GM21825 (cell line): ENCODE data around the gene NGDN.

Experiments
- ATAC-seq: cut with Tn5 transposase; IDR thresholded peaks from one replicate; pipeline ENCODE4 v1.9.1; 2021; ENCODE audit warnings: mild to moderate bottlenecking, moderate library complexity; ENCODE audit not compliant: unreplicated experiment

NGDN gene

DNA sequence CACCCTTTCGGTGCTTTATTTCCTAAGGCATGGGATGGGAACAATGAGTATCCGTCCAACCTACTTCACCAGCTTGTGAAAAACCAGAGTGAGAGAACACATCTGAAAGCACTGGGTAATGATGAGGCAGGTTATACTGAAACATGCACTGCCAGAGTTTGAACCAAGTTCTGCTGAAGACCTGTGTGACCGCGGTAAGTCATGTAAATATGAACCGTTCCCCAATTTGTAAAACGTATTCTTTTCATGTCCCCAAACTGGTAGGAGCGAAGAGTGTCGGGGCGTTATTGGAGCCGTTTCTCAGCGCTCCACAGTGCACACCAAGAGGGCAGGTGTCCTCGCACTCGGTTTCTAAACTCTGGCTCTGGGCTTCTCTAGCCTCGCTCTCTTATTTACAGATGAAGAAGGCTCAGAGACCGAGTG is 788 bp upstream of the NGDN start:
- ATAC-seq: no peak

DNA sequence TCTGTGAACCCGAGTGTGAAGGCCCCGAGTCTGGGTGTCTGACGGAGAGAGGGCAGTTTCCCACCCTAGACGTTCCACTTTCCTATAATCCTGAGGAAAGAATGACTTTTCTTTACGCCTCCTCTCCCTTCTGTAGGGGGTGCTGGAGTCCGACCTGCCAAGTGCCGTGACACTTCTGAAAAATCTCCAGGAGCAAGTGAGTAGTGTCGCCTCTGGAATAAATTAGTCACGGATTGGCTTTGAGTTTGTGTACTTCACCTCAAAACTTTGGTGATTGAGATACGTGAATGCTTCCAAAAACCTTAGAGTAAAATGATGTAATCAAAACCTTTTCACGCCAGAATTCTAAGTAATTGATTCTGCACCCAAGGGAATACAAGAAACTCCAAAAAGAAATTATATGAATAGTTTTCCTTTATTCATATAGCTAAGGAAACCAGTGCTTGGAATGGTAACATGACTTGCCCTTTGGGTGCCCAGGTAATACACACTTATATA is 452 bp downstream of the NGDN start:
- no peak for ATAC-seq

DNA sequence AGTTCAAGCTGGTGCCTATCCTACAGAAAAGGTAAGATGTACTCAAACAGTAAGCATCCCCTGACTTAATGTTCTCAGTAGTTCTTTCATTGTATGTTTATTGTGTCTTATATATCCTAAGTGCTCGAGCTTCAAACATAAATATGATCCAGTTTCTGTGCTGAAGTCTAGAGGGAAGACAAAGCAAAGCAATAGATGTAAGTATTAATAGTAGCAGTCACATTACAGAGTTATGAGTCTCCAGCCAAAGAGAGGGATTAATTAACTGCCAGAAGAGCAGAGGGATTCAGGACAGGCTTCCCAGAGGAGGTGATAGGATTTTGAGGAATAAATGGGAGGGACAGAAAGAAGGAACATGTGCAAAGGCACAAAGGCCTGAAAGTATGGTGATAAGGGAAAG is 1.4 kb downstream of the NGDN start:
- no peak for ATAC-seq

DNA sequence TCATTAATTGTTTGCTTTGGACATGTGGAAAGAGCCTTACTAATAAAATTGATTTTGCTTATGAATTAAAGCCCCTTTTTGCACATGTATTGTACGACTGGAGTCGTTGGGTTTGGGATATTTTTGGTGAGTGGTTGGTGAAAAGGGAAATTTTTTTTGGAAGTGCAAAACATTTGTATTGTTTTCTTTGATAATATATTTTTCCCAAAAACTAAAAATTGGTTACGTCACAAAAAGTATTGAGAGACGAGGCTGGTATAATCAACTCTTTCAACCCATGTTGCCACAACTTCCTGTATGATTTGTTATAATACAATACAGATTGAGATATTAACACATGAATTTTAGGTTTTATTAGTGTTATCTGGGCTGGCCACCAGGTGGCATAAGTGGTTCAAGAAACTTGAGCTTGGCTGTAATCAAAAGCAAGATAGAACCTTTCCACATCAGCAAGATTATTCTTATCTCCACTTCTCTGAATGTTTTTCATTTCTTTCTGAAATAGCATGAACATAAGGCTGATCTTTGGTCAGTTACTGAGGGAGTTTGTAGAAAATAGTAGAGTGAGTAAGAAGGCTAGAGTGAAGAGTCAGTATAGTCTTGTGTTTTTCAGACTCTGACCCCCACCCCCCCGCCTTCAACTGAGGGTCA is 8.7 kb downstream of the NGDN start:
- no peak for ATAC-seq

DNA sequence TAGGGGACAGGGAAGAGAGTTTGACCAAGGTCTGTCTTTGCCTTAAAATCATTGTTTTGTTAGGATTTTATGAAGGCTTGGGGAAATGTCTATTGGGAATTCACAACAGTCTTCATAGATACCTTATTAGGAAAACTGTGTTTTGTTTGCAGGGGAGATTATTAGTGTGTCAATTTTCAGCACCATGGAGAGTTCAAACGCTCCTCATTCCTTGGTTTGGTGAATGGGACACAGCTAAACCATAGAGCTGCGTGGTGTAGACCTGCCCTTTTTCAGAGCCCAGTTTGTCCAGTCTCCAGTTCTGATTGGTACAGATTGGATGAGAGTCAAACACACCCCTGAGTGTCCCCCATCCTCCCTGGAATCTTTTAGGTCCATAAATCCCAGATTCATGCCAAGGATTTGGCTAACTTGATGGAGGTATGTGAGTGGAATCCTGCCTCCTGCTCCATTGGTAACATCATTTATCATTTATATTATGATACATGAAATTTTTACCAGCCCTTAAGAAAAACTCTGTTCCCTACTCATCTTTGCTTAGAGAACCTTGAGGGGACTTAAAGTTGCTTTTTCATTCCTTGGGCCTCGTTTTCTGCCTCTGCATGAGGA is 12.0 kb downstream of the NGDN start:
- ATAC-seq: no peak

DNA sequence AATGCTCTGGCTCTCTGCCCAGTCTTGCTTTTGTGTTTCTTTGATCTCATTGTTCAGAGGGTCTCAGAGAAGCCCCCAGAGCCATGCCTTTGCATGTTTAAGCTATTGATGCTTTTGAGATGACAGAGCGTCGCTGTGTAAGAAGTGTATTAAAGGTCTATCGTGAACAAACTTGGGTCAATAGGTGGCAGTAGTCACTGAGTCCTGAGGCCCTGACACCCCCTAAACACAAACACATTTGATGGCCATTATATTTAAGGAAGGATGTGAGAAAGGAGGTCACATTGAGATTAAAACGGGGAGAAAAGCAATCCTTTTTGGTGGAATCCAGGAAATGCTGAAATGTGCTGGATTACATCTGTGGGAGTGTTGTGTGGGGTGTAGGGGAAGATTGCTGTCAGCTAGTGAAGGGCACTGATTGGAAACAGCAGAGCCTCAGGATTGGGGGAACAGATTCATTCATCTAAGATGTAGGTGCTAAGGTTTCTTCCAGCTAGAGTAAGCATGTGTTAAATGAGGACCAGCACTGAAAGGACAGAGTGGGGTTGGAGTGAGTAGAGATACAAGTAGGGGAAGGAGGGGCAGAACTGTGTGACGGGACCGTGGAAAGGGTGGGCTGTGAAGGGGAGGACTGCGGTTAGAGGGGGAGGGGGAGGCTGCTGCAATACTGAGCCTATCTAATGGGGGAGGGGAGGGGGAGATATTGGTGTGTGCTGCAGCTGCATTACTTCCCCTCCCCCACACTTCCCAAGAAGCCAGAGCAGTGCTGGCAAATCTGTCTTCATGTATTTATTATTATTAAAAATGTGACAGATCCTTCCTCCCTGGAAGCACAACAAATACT is 12.7 kb downstream of the NGDN start:
- no peak for ATAC-seq

DNA sequence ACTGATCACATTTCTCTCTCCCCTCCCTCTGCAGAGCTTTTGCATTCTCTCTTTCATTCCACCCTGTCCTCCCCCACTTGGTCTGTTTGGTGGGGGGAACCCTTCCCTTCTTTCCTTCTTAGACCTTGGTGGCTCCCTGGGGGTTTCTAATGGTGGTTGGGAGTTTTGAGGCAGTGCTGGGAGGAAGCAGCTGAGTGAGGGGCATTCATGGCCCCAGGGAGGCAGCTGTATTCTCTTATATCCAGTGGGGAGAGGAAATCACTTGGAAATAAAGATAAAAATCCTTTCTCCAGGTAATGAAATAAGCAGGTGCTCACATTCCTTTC is 13.3 kb downstream of the NGDN start:
- ATAC-seq: no peak

DNA sequence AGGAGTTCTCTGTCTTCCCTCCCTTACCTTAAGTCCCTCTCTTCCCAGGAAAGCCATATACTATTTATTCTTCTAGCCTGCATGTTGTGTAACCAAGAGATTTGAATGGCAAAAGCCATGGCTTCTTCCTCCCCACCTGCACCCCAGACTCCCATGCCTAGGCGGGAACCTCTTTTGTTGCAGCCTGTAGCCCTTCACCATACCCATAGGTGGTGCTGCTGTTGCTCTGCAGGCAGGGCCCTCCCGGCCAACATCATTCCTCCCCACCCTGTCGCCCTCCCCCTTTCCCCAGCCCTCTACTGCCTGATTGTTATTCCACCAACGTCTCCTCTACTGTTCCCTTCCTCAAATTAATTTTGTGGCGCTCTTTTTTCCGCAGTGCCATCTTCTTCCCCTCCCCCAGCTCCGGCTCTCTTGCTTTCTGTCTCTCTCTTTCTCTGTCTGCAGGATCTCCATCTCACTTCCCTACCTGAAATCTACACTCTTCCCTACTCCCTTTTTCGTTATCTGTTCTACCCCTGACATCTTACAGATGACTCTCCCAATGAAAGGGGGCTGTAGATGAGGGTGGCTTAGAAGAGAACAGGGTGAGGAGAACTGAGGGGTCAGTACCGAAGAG is 13.8 kb downstream of the NGDN start:
- no peak for ATAC-seq

DNA sequence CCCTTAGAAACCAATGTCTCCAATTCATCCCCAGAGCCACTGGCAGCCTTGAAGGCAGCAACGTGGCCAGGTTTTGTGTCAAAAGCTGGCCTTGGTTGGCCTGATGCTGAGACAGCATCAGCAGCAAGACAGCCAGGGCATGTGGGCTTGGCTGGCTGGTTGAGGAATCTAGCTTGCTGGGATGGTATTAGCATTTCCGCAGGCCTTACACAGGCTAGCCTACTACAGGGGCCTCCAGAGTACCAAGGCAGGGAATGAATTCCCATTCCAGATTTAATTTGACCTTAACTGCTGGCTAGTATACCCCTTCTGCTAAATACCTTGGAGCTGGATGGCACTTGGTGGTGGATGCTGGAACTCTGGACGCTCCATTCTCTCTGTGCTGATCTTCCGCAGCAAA is 15.8 kb downstream of the NGDN start:
- no peak for ATAC-seq

DNA sequence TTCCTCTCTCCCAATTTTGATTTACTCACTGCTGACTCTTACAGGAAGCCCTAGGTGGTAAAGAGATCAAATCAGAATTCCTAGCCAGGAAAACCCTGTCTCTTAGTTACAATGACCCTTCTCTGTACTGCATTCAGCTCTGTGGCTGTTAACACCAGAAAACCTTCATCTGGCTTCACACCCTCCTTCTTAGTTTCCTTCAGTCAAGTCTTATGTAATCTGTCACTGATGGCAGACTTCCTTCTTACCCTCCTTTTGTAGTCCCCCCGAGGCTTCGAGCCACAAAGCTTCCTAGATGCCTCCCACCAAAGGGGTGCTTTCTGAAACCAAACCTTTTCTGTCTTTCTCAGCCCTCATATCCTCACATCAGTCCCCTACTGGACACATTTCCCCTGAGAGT is 16.5 kb downstream of the NGDN start:
- ATAC-seq: no peak

DNA sequence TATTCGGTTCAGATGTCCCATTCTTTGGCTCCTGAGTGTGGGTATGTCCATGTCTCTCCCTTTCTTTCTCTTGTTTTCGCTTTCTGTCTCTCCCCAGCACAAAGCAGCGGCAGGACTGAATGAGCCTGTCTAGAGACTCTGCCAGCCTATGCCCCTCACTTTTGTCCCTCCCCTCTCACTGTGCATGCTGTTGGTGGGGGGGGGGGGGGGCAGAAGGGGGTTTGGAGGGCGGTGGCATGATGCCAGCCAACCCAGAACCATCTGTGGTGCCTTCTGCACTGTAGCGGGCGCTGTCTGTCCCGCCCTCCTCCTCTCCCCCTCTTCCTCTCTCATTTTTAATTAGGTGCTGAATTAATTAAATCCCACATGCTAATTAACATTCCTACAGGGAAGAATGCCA is 17.7 kb downstream of the NGDN start:
- no peak for ATAC-seq

DNA sequence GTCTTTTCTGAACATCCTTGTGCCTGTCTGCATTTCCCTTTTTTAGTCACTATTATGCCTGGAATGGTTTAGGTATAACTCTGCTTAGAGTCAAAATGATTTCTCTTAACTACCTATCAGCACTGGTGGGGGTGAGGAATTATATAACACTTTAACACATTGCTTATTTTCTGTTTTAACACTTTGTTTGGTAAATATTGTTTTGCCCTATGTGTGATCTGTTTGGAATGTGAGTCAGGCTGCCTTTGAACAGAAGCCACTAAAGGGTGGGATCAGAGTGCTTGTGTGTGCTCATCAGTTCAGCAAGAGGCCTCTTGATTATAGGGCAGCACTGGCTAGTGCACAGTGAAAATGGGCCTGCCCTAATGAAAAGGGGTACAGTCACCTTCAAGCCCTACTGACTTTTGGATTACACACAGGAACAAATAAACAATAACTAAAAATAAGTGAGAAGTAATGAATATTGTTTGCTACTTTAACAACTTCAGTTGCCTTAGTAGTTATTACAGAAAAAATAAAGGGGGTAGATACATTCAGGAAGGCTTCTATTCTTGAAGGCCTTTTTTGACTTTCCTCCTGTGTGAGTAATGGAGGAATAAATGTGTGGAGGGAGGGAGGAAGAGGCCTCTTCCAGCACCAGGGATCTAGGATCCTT is 23.2 kb downstream of the NGDN start:
- no peak for ATAC-seq

DNA sequence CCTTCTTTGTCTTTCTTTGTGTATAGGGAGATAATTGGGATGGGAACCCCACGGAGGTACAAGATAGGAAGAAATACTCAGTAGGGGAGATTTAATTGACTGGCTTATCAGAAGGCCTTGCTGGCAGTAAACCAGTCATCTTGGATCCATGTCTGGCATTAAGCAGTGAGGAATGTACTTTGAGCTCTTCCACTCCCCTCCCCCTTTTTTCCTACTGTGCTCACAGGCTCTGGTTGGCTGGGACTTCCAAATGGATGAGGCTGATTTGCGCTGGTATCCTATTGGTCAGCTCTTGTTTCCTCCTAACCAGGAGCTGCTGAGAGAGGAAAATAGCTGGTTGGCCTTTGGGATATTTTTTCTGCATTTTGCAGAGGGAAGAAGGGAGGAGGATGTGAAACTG is 24.7 kb downstream of the NGDN start:
- no peak for ATAC-seq

DNA sequence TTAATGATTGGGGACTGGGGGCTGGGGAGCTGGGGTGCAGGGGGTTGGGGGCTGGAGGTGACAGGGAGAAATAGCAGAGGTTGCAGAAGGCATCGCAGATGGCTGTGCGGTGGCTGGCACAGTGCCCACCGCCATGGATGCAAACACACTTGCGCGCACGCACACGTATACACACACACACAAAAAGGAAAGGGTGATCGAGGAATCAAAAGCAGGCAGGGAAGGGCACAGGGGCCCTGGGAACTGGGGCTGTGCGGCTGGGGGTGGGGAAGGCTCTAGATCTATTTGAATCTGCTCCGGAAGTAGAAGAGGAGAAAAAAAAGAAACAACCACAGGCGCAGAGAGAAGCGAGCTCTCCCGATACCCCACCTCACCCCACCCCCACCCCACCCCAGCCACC is 42.7 kb downstream of the NGDN start:
- no peak for ATAC-seq

DNA sequence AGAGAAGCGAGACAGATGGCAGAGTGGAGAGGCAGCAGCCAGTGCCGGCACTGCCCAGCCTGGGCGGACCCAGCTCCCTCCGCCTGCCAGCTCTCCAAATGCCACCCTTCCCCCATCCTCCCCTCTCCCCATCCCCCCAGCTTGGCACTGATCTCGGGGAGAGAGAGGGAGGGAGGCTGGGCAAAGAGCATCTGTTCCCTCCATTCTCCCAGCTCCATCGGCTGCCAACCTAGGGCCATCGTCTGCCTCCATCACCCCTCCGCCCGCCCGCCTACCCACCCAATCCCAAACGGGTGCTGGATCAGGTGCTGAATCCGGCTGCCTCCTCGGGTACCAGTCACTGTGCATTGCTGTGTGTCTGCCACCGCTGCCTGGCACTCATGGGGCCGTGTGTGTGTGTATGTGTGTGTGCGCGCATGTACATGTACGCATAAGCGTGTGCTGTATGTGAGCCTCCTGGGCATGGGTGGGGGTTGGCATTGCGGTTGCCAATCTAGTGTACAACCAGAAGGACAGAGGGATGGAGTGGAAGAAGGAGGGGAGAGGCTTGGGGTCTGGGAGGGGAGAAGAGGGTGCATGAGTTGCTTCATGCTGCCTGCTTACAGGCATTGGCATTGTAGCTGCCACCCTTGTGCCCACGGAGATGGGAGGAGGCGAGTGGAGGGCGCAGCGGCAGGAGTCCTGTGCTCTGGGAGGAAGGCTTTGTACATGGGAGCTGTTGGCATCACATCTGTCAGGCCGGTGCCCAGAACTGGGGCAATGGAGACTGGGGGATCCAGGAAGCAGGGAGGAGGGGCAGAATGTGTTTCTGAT is 43.7 kb downstream of the NGDN start:
- ATAC-seq: no peak

DNA sequence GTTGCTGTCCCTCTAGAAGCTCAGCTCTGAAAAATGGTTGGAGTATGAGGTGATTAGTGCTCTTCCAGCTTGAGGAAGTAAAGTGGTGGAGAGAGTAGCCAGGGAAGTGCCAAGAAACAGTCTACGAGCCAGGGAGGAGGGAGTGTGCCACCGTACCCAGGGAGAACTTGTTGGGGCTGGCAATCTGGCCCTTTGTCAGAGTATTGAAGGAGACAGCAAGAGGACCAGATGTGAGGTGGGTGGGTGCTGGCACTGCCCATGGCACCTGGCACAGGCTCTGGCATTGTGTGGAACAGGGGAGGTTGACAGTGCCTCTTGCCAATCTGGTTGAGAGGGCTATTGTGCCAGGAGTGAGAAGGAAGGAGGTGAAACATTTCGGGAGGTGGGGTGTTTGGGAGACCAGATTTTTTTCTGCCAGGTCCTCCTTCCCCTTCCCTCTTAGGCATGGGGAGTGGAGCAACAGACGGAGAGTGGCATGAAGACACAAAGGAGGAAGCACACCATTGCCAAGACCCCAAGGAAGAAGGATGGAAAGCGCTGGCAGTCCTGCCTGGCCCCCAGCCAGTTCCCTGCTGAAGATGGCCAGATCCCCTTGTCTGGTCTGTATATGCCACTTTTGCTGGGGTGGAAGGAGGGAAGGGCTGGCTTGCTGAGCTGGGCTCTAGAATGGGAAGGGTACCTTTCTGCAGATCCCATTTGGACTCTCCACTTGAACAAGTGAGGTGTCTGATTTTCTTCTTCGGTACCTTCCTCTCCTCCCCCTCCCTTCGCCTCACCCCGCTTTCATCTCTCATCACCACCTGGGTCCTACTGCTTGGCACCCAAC is 44.5 kb downstream of the NGDN start:
- no peak for ATAC-seq

DNA sequence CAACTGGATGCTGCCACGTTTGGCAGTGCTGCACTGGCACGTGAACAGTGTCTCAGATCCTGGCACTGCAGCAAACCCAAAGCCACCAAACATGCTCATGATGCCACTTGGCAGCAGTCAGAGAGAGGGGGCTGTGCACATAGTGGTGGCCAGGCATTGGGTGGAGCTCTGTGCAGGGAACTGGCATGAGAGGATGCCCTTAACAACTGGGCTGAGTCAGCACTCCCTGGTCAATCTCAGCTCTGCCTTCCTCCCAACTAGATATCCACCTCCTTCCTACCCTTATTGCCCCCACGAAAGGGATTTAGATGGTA is 45.1 kb downstream of the NGDN start:
- no peak for ATAC-seq

DNA sequence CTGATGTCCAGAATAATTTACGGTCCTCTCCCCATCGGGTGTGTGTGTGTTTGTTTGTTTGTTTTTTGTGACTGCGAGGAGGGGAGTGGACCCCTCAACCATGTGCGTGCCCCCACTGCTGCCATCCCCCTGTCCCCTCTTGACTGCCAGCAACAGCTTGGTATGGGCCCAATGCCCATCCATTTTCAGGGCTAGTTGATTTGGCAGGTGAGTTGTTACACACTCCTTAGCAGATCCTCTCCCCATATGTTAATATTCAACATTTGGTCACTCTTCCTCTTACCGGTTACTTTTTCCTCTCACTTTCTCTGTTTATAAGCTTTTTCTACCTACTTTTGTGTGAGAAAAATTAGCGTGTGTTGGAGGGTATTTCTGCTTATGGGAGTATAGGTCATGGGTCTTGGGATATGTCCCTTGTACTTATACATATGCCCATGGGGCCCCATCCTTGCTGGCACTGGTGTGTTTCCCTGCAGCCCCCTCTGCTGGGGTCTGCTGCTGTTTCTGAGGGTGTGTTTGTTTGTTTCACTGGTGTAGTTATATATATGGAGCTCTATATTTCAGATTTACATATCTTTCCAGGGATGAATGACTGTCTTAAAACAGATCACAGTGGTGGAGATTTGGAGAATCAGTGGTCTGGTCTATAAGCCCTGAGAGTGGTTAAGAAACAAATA is 48.3 kb downstream of the NGDN start:
- ATAC-seq: no peak

DNA sequence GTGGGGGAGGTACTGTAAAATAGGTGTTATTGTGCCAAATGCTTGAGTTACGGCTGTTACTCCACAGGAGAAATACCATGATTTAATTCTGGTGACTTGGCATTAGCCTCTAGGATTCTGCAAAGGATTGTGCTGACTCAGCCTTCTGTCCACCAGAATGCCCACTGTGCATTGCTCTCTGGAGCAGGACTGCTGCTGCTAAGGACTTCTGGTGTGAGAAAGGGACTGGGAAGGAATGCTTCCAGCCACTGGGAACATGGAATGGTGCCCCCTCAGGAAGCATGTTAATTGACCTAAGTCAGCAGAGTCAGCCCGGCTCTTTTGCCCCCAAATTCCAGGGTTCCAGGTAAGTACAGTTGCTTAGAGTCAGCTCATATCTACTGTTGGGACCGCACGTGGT is 49.2 kb downstream of the NGDN start:
- ATAC-seq: no peak
